ENCODE results near the gene GALR3.

Gene GALR3

DNA sequence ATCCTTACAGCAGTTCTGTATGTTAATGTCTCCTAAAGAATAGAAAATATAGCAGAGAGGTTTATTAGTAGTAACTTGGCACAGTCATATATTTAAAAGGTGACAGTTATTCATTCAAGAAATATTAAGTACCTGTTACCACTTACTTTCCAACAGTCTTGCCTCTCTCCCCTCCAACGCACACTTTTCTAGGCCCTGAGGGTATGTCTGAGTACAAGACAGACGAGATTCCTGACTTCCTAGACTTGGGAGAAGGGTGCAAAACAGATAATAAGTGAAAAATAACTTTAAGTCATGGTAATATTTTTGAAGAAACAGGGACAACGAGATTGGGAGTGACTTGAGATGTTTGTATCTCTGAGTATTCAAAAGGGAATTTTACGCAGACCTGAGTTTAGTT lies 27.6 kb downstream of the GALR3 start:
- TF ChIP-seq, protein P1, sequence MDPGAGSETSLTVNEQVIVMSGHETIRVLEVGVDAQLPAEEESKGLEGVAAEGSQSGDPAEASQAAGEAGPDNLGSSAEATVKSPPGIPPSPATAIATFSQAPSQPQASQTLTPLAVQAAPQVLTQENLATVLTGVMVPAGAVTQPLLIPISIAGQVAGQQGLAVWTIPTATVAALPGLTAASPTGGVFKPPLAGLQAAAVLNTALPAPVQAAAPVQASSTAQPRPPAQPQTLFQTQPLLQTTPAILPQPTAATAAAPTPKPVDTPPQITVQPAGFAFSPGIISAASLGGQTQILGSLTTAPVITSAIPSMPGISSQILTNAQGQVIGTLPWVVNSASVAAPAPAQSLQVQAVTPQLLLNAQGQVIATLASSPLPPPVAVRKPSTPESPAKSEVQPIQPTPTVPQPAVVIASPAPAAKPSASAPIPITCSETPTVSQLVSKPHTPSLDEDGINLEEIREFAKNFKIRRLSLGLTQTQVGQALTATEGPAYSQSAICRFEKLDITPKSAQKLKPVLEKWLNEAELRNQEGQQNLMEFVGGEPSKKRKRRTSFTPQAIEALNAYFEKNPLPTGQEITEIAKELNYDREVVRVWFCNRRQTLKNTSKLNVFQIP (CRISPR knock-in tag; IDR thresholded peaks at IDR 0.05; ENCODE audit: borderline replicate concordance, low read depth): no peak
- no peak for ATAC-seq

DNA sequence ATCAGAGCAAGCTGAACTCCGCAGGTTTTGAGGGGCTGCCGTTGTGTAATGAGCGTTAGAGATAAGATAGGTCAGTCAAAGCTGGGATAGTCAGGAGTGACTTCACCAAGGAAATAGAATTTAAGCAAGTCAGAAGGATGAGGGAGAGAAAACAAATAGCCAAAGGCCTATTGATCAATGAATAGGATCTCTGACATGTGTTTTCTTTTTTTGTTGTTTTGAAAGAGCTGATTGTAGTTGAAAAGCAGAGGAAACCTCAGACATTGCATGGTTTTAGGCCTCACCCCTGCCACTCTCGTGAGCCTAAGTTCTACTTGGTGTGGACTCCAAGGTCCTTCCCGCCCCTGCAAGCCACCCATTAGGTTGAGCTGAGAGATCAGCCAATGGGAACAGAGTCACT lies 29.2 kb downstream of the GALR3 start:
- ATAC-seq: no peak
- no peak for TF ChIP-seq BACH2 (CRISPR knock-in tag; IDR thresholded peaks at IDR 0.05; ENCODE audit: borderline replicate concordance)
- no peak for TF ChIP-seq GLIS3 (CRISPR knock-in tag; IDR thresholded peaks at IDR 0.05)
- no peak for TF ChIP-seq ZFP30 (CRISPR knock-in tag; IDR thresholded peaks at IDR 0.05)
- no peak for TF ChIP-seq ISL1 (CRISPR knock-in tag; IDR thresholded peaks at IDR 0.05)
- TF ChIP-seq CSDC2 (CRISPR knock-in tag; IDR thresholded peaks at IDR 0.05): no peak
- no peak for TF ChIP-seq OSR1 (CRISPR knock-in tag; IDR thresholded peaks at IDR 0.05)
- TF ChIP-seq ZC3H10 (CRISPR knock-in tag; IDR thresholded peaks at IDR 0.05): no peak
- TF ChIP-seq, protein P2, sequence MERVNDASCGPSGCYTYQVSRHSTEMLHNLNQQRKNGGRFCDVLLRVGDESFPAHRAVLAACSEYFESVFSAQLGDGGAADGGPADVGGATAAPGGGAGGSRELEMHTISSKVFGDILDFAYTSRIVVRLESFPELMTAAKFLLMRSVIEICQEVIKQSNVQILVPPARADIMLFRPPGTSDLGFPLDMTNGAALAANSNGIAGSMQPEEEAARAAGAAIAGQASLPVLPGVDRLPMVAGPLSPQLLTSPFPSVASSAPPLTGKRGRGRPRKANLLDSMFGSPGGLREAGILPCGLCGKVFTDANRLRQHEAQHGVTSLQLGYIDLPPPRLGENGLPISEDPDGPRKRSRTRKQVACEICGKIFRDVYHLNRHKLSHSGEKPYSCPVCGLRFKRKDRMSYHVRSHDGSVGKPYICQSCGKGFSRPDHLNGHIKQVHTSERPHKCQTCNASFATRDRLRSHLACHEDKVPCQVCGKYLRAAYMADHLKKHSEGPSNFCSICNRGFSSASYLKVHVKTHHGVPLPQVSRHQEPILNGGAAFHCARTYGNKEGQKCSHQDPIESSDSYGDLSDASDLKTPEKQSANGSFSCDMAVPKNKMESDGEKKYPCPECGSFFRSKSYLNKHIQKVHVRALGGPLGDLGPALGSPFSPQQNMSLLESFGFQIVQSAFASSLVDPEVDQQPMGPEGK (CRISPR knock-in tag; IDR thresholded peaks at IDR 0.05; ENCODE audit: borderline replicate concordance): no peak
- no peak for TF ChIP-seq RARB (CRISPR knock-in tag; IDR thresholded peaks at IDR 0.05)
- TF ChIP-seq, protein P1 (CRISPR knock-in tag; IDR thresholded peaks at IDR 0.05; ENCODE audit: borderline replicate concordance, low read depth): no peak
- no peak for TF ChIP-seq ZNF8 (CRISPR knock-in tag; IDR thresholded peaks at IDR 0.05)
- TF ChIP-seq ARNTL (CRISPR knock-in tag; IDR thresholded peaks at IDR 0.05; ENCODE audit: borderline replicate concordance, low read depth): no peak
- no peak for TF ChIP-seq ZNF70 (CRISPR knock-in tag; IDR thresholded peaks at IDR 0.05)
- TF ChIP-seq, protein P3, sequence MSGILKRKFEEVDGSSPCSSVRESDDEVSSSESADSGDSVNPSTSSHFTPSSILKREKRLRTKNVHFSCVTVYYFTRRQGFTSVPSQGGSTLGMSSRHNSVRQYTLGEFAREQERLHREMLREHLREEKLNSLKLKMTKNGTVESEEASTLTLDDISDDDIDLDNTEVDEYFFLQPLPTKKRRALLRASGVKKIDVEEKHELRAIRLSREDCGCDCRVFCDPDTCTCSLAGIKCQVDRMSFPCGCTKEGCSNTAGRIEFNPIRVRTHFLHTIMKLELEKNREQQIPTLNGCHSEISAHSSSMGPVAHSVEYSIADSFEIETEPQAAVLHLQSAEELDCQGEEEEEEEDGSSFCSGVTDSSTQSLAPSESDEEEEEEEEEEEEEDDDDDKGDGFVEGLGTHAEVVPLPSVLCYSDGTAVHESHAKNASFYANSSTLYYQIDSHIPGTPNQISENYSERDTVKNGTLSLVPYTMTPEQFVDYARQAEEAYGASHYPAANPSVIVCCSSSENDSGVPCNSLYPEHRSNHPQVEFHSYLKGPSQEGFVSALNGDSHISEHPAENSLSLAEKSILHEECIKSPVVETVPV (CRISPR knock-in tag; IDR thresholded peaks at IDR 0.05): no peak
- TF ChIP-seq TCF4 (CRISPR knock-in tag; IDR thresholded peaks at IDR 0.05; ENCODE audit: borderline replicate concordance): no peak
- no peak for TF ChIP-seq PPARA (CRISPR knock-in tag; IDR thresholded peaks at IDR 0.05; ENCODE audit: borderline replicate concordance)

DNA sequence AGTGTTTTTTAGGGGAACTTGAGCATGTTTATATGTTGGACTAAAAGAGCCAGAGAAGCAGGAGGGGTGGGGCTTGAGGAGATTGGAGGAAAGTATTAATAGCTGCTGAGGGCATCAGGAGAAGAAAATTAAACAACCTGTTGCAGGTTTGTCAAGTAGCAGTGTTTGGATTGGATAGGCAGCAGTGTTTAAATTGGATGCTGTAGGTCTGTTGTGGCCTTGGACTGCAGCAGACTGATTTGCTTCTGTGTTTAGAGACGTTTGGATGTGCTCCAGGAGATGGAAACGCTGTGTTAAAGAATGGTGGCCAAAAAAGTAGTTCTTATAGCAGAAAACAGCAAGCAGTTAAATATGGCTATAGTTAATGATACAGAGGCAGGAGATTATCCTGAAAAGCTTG lies 31.8 kb downstream of the GALR3 start:
- no peak for TF ChIP-seq SNAI2 (CRISPR knock-in tag; IDR thresholded peaks at IDR 0.05)
- no peak for ATAC-seq

DNA sequence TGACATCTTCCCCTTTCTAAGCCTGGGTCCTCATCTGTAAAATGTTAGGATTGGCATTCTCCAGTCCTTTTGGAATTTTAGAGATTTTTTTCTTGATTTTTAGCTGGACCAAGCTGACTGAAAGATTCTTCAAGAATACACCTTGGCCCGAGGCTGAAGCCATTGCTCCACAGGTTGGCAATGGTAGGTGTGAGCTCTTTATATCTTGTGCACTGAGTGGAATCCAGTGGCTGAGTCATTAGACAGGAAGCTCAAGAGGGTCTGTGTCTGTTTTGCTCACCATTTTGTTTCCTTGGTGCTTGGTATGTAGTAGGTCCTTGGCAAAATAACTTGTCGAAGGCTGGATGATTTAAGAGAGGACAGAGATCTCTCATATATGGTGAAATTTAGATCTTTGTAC lies 32.3 kb downstream of the GALR3 start:
- TF ChIP-seq ARNTL (CRISPR knock-in tag; IDR thresholded peaks at IDR 0.05; ENCODE audit: borderline replicate concordance, low read depth): no peak
- TF ChIP-seq GLIS3 (CRISPR knock-in tag; IDR thresholded peaks at IDR 0.05): no peak
- TF ChIP-seq ZNF8 (CRISPR knock-in tag; IDR thresholded peaks at IDR 0.05): no peak
- no peak for TF ChIP-seq ZFP30 (CRISPR knock-in tag; IDR thresholded peaks at IDR 0.05)
- no peak for TF ChIP-seq ZNF70 (CRISPR knock-in tag; IDR thresholded peaks at IDR 0.05)
- TF ChIP-seq ZNF565 (CRISPR knock-in tag; conservative IDR thresholded peaks at IDR 0.05; ENCODE audit: low read depth): no peak
- no peak for TF ChIP-seq RARB (CRISPR knock-in tag; IDR thresholded peaks at IDR 0.05)
- TF ChIP-seq ZFP3 (CRISPR knock-in tag; IDR thresholded peaks at IDR 0.05): no peak
- no peak for TF ChIP-seq ISL1 (CRISPR knock-in tag; IDR thresholded peaks at IDR 0.05)
- no peak for TF ChIP-seq BACH2 (CRISPR knock-in tag; IDR thresholded peaks at IDR 0.05; ENCODE audit: borderline replicate concordance)
- TF ChIP-seq CSDC2 (CRISPR knock-in tag; IDR thresholded peaks at IDR 0.05): no peak
- TF ChIP-seq SNAI2 (CRISPR knock-in tag; IDR thresholded peaks at IDR 0.05): no peak
- TF ChIP-seq TOX (CRISPR knock-in tag; IDR thresholded peaks at IDR 0.05; ENCODE audit: borderline replicate concordance): no peak
- TF ChIP-seq TCF4 (CRISPR knock-in tag; IDR thresholded peaks at IDR 0.05; ENCODE audit: borderline replicate concordance): no peak
- TF ChIP-seq, protein P3 (CRISPR knock-in tag; IDR thresholded peaks at IDR 0.05): no peak
- no peak for TF ChIP-seq PPARA (CRISPR knock-in tag; IDR thresholded peaks at IDR 0.05; ENCODE audit: borderline replicate concordance)

More for the DNA sequence above, 32.3 kb downstream of the GALR3 start:
- ATAC-seq: no peak
